ENCODE results near the gene CARHSP1. TPM values are rescaled to one million over a fixed set of nuclear protein-coding genes. Genes with fewer than 3 reads are reported as not detected.

The CARHSP1 gene
- total RNA-seq, 1 donor from 2014 or later: 90.8 TPM

GRCh38 chr16:8864480-8865110 is 4.2 kb downstream of the CARHSP1 start:
- intact Hi-C loops (cut with micrococcal nuclease): no loop called here
- DNase-seq (ENCODE audit: low spot score): no peak
- H3K4me1 Mint-ChIP-seq (ENCODE audit: low read depth): peaks cover 28% of the 10 kb centered on the region
- peaks cover 42% of the 10 kb centered on the region for H3K36me3 Mint-ChIP-seq (ENCODE audit: low read depth)
- no peaks in the 10 kb centered on the region for H3K27me3 Mint-ChIP-seq (ENCODE audit: low read depth)
- H3K4me3 Mint-ChIP-seq (ENCODE audit: low read depth): peak overlapping the region; percentile 13
- peak overlapping the region; percentile 19 for H3K27ac Mint-ChIP-seq
- no peaks in the 10 kb centered on the region for H3K9me3 Mint-ChIP-seq

- intact Hi-C loops (cut with micrococcal nuclease): no loop called here
- no peak for DNase-seq (ENCODE audit: low spot score)
- Mint-ChIP-seq H3K27ac (peak overlapping the region; percentile 19), H3K4me3 (ENCODE audit: low read depth) (peak overlapping the region; percentile 2), H3K9me3 (no peaks in the 10 kb centered on the region), H3K27me3 (ENCODE audit: low read depth) (no peaks in the 10 kb centered on the region), H3K4me1 (ENCODE audit: low read depth) (peaks cover 23% of the 10 kb centered on the region), H3K36me3 (ENCODE audit: low read depth) (peaks cover 45% of the 10 kb centered on the region)
Measured at GRCh38 chr16:8863594-8864424, 5.0 kb downstream of the CARHSP1 start.

- intact Hi-C loops (cut with micrococcal nuclease): no loop called here
- H3K27me3 Mint-ChIP-seq (ENCODE audit: low read depth): no peaks in the 10 kb centered on the region
- H3K9me3 Mint-ChIP-seq: no peaks in the 10 kb centered on the region
- H3K27ac Mint-ChIP-seq: peak overlapping the region; percentile 28
- no peak for DNase-seq (ENCODE audit: low spot score)
- H3K4me1 Mint-ChIP-seq (ENCODE audit: low read depth): peaks cover 27% of the 10 kb centered on the region
- peaks cover 50% of the 10 kb centered on the region for H3K36me3 Mint-ChIP-seq (ENCODE audit: low read depth)
- H3K4me3 Mint-ChIP-seq (ENCODE audit: low read depth): no peak overlapping the region
Measured at GRCh38 chr16:8862309-8863130, 6.3 kb downstream of the CARHSP1 start.

GRCh38 chr16:8861563-8862308 is 7.1 kb downstream of the CARHSP1 start:
- Mint-ChIP-seq H3K4me3 (ENCODE audit: low read depth) (no peak overlapping the region), H3K36me3 (ENCODE audit: low read depth) (peaks cover 51% of the 10 kb centered on the region), H3K9me3 (no peaks in the 10 kb centered on the region), H3K27ac (peak overlapping the region; percentile 28), H3K27me3 (ENCODE audit: low read depth) (no peaks in the 10 kb centered on the region), H3K4me1 (ENCODE audit: low read depth) (peaks cover 21% of the 10 kb centered on the region)
- DNase-seq (ENCODE audit: low spot score): no peak
- intact Hi-C loops (cut with micrococcal nuclease): no loop called here

- intact Hi-C loops (cut with micrococcal nuclease): no loop called here
- Mint-ChIP-seq H3K36me3 (ENCODE audit: low read depth) (peaks cover 62% of the 10 kb centered on the region), H3K27me3 (ENCODE audit: low read depth) (no peaks in the 10 kb centered on the region), H3K9me3 (no peaks in the 10 kb centered on the region), H3K4me1 (ENCODE audit: low read depth) (peaks cover 15% of the 10 kb centered on the region), H3K4me3 (ENCODE audit: low read depth) (no peak overlapping the region), H3K27ac (no peak overlapping the region)
- no peak for DNase-seq (ENCODE audit: low spot score)
Measured at GRCh38 chr16:8859913-8860881, 8.6 kb downstream of the CARHSP1 start.

GRCh38 chr16:8858994-8859912 is 9.6 kb downstream of the CARHSP1 start:
- DNase-seq (ENCODE audit: low spot score): no peak
- no peak overlapping the region for H3K27ac Mint-ChIP-seq

GRCh38 chr16:8855972-8856371 is 12.8 kb downstream of the CARHSP1 start:
- H3K4me3 Mint-ChIP-seq (ENCODE audit: low read depth): no peak overlapping the region
- H3K4me1 Mint-ChIP-seq (ENCODE audit: low read depth): peaks cover 15% of the 10 kb centered on the region
- H3K27me3 Mint-ChIP-seq (ENCODE audit: low read depth): no peaks in the 10 kb centered on the region
- H3K27ac Mint-ChIP-seq: no peak overlapping the region
- DNase-seq (ENCODE audit: low spot score): no peak
- intact Hi-C loops (cut with micrococcal nuclease): no loop called here
- no peaks in the 10 kb centered on the region for H3K9me3 Mint-ChIP-seq
- H3K36me3 Mint-ChIP-seq (ENCODE audit: low read depth): peaks cover 74% of the 10 kb centered on the region

More at GRCh38 chr16:8858994-8859912, 9.6 kb downstream of the CARHSP1 start:
- intact Hi-C loops (cut with micrococcal nuclease): no loop called here
- Mint-ChIP-seq H3K4me3 (ENCODE audit: low read depth) (no peak overlapping the region), H3K27me3 (ENCODE audit: low read depth) (no peaks in the 10 kb centered on the region), H3K36me3 (ENCODE audit: low read depth) (peaks cover 70% of the 10 kb centered on the region), H3K9me3 (no peaks in the 10 kb centered on the region), H3K4me1 (ENCODE audit: low read depth) (peaks cover 13% of the 10 kb centered on the region)

- Mint-ChIP-seq H3K27ac (no peak overlapping the region), H3K27me3 (ENCODE audit: low read depth) (no peaks in the 10 kb centered on the region), H3K4me3 (ENCODE audit: low read depth) (no peak overlapping the region), H3K4me1 (ENCODE audit: low read depth) (peaks cover 21% of the 10 kb centered on the region), H3K36me3 (ENCODE audit: low read depth) (peaks cover 78% of the 10 kb centered on the region), H3K9me3 (no peaks in the 10 kb centered on the region)
- DNase-seq (ENCODE audit: low spot score): no peak
- intact Hi-C loops (cut with micrococcal nuclease): no loop called here
Measured at GRCh38 chr16:8855051-8855786, 13.6 kb downstream of the CARHSP1 start.

GRCh38 chr16:8854298-8854948 is 14.4 kb downstream of the CARHSP1 start:
- peaks cover 81% of the 10 kb centered on the region for H3K36me3 Mint-ChIP-seq (ENCODE audit: low read depth)
- H3K27me3 Mint-ChIP-seq (ENCODE audit: low read depth): no peaks in the 10 kb centered on the region
- H3K27ac Mint-ChIP-seq: no peak overlapping the region
- no peak for DNase-seq (ENCODE audit: low spot score)
- no peak overlapping the region for H3K4me3 Mint-ChIP-seq (ENCODE audit: low read depth)
- intact Hi-C loops (cut with micrococcal nuclease): no loop called here
- H3K4me1 Mint-ChIP-seq (ENCODE audit: low read depth): peaks cover 26% of the 10 kb centered on the region
- no peaks in the 10 kb centered on the region for H3K9me3 Mint-ChIP-seq

GRCh38 chr16:8853611-8854010 is 15.2 kb downstream of the CARHSP1 start:
- H3K27ac Mint-ChIP-seq: peak overlapping the region; percentile 38
- peaks cover 28% of the 10 kb centered on the region for H3K4me1 Mint-ChIP-seq (ENCODE audit: low read depth)
- no peaks in the 10 kb centered on the region for H3K9me3 Mint-ChIP-seq
- intact Hi-C loops (cut with micrococcal nuclease): no loop called here
- no peak overlapping the region for H3K4me3 Mint-ChIP-seq (ENCODE audit: low read depth)
- no peaks in the 10 kb centered on the region for H3K27me3 Mint-ChIP-seq (ENCODE audit: low read depth)
- peaks cover 79% of the 10 kb centered on the region for H3K36me3 Mint-ChIP-seq (ENCODE audit: low read depth)
- no peak for DNase-seq (ENCODE audit: low spot score)

All from activated T-helper 2 cell treated with anti-CD3 and anti-CD28 coated beads, Interferon-gamma antibody, Interleukin-2, Interleukin-4, amounts not matched to agents 10 μg/mL and 5 μg/mL and 100 μg/mL, durations not matched to agents 14 hours and 24 hours and 36 hours (primary cell).